Esophagus muscularis mucosa (tissue), 4 donors: Measurements from ENCODE around the gene KLC4. TPM values are rescaled to one million over a fixed set of nuclear protein-coding genes. Genes with fewer than 3 reads are reported as not detected.
A peak's percentile ranks its signal among the peaks of the same experiment; 100 is the strongest.

Experiments
- DNase-seq: peaks from one replicate; pipeline ENCODE4 v3.0.0-alpha.2; 2017; ENCODE audit errors: extremely low spot score
- H3K27ac ChIP-seq, 4 donors: fragments of 200-600 bp; sonication (generic); replicated peaks in 1 of 4; 1 replicate in 3 of 4; 2 replicates in 1 of 4; pipeline ENCODE4 v1.5.1; 2016 to 2019; ENCODE audit warnings: mild to moderate bottlenecking in 1 of 4
- H3K27me3 ChIP-seq, 4 donors: fragments of 200-600 bp; sonication (generic); one replicate each; pipeline versions ENCODE4 v1.5.1 to v1.6.0; 2016 to 2019
- H3K36me3 ChIP-seq, 4 donors: fragments of 200-600 bp; sonication (generic); one replicate each; pipeline ENCODE4 v1.5.1; 2016 to 2019
- H3K4me1 ChIP-seq, 4 donors: fragments of 200-600 bp; sonication (generic); one replicate each; pipeline ENCODE4 v1.5.1; 2016 to 2019
- H3K4me3 ChIP-seq, 4 donors: fragments of 200-600 bp; sonication (generic); 1 replicate in 2 of 4; 2 replicates in 2 of 4; pipeline ENCODE4 v1.5.1; 2016 to 2019; ENCODE audit warnings: mild to moderate bottlenecking in 4 of 4, moderate library complexity in 1 of 4
- H3K9me3 ChIP-seq, 4 donors: fragments of 200-600 bp; sonication (generic); 1 replicate in 3 of 4; 2 replicates in 1 of 4; pipeline ENCODE4 v1.5.1; 2016 to 2019
- EP300 ChIP-seq: sonication (generic); formaldehyde crosslinking; IDR thresholded peaks from one replicate; pipeline ENCODE4 v1.6.1; 2017; ENCODE audit warnings: antibody characterized with exemption
- POLR2A ChIP-seq: fragments of 450-650 bp; IDR thresholded peaks from one replicate; pipeline ENCODE4 v1.6.1; 2017; ENCODE audit warnings: antibody characterized with exemption, moderate library complexity, mild to moderate bottlenecking, low read depth
- POLR2AphosphoS5 ChIP-seq, 2 donors: sonication (generic); formaldehyde crosslinking; IDR thresholded peaks; one replicate each; pipeline ENCODE4 v1.6.1; 2017; ENCODE audit warnings: antibody characterized with exemption in 2 of 2
- WGBS: methylation state at CpG from one replicate; pipeline ENCODE4 v1.1.5; 2018; 5-methylcytosine and 5-hydroxymethylcytosine counted together
- intact Hi-C: fragments of 100-400 bp; cut with DNase I; formaldehyde crosslinking; loops from one replicate; pipeline ENCODE4 v1.15.1; 2023
- total RNA-seq, 4 donors: library from RNA; depleted of rRNA; stranded (reverse); fragments of >200 nt; gene quantifications; one replicate each; pipeline versions ENCODE4 v1.1.0 to v1.2.1, GENCODE V29; 2016
- TF ChIP-seq, protein P1 (sequence below), 3 experiments: fragments of 200-600 bp in 2 of 3; fragments of 450-650 bp in 1 of 3; sonication (generic) in 2 of 3; IDR thresholded peaks; one replicate each; pipeline ENCODE4 v1.5.1; 2017 to 2019; ENCODE audit warnings: antibody characterized with exemption in 3 of 3, mild to moderate bottlenecking in 2 of 3, moderate library complexity in 1 of 3

Gene KLC4
- total RNA-seq, 4 donors from 2014 or later, result 22.9 to 37.4 (median 27.4) TPM

DNA sequence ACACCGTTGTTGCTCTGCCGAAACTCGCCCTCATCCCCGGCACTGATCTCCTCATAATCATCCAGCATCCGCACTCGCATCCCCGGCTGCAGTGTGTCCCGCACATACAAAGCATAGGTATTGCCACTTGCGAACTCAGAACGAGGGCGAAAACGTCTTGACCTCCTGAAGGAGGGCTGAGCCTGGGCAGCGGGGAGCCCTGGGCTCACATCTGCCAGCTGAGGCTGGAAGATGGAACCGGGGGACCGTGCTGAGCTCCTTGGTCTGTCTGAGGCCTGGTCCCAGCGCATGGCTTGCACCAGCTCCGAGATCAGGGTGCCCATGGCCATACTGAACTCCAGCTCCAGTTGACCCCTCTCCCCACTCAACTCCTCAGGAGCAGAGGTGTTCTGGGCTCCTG lies 8.4 kb upstream of the KLC4 start:
- H3K27me3 ChIP-seq, result no peaks in the 10 kb centered on the region
- no peaks in the 10 kb centered on the region for H3K9me3 ChIP-seq
- TF ChIP-seq, protein P1, sequence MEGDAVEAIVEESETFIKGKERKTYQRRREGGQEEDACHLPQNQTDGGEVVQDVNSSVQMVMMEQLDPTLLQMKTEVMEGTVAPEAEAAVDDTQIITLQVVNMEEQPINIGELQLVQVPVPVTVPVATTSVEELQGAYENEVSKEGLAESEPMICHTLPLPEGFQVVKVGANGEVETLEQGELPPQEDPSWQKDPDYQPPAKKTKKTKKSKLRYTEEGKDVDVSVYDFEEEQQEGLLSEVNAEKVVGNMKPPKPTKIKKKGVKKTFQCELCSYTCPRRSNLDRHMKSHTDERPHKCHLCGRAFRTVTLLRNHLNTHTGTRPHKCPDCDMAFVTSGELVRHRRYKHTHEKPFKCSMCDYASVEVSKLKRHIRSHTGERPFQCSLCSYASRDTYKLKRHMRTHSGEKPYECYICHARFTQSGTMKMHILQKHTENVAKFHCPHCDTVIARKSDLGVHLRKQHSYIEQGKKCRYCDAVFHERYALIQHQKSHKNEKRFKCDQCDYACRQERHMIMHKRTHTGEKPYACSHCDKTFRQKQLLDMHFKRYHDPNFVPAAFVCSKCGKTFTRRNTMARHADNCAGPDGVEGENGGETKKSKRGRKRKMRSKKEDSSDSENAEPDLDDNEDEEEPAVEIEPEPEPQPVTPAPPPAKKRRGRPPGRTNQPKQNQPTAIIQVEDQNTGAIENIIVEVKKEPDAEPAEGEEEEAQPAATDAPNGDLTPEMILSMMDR (IDR thresholded peaks at IDR 0.05), result no peak
- no peak for TF ChIP-seq EP300
- no peak for TF ChIP-seq POLR2A
- TF ChIP-seq POLR2AphosphoS5 (IDR thresholded peaks at IDR 0.05), result no peak
- peaks cover 4 to 64% (median 56%) of the 10 kb centered on the region in 4 donors for H3K36me3 ChIP-seq
- H3K27ac ChIP-seq, result no peak overlapping the region
- 94% methylated on average over 16 of the region's 17 CpGs for WGBS
- no peak overlapping the region for H3K4me3 ChIP-seq
- no peak for DNase-seq
- H3K4me1 ChIP-seq, result peaks cover 10 to 33% (median 20%) of the 10 kb centered on the region in 4 donors
- intact Hi-C loops, result loop anchor here (5.0 kb wide), 1 partner anchor 34 kb away; no protein-coding TSS in a partner anchor

DNA sequence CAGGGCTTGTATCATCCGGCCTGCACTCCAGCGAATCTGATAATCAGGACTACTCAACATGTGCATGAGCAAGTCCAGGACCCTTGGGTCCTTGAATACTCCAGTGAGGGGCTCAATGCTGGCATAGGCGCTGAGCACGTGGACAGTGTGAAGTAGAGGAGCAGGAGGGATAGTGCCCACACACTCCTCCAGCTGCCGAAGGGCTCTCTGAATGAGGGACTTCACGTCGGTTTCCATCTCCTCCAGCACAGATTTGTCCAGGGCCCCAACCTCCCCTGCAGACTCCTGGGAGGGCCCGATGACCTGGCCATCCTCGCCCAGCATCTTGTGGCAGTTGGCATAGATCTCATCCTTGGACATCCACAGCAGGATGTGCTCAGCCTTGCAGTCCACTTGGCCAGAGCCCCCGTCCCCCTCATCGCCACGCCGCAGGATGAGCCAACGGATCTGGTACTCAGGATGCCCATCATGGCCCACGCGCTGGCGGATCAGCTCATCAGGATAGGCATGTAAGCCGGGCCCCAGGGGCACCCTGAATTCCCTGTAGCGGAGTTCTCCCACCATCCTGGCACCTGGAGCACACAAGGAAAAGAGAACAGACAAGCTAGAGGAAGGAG lies 7.1 kb upstream of the KLC4 start:
- peak overlapping the region; percentile 88 to 94 (median 92) for H3K27ac ChIP-seq
- DNase-seq, result no peak
- WGBS, result 88% methylated on average over 9 of the region's 19 CpGs
- H3K4me1 ChIP-seq, result peaks cover 10 to 37% (median 20%) of the 10 kb centered on the region in 4 donors
- H3K9me3 ChIP-seq, result no peaks in the 10 kb centered on the region
- H3K4me3 ChIP-seq, result no peak overlapping the region
- intact Hi-C loops, result loop anchor here (5.0 kb wide), 1 partner anchor 35 kb away; no protein-coding TSS in a partner anchor
- H3K27me3 ChIP-seq, result no peaks in the 10 kb centered on the region
- H3K36me3 ChIP-seq, result peaks cover 4 to 64% (median 55%) of the 10 kb centered on the region in 4 donors
- TF ChIP-seq POLR2AphosphoS5 (IDR thresholded peaks at IDR 0.05), result no peak
- TF ChIP-seq EP300, result no peak

DNA sequence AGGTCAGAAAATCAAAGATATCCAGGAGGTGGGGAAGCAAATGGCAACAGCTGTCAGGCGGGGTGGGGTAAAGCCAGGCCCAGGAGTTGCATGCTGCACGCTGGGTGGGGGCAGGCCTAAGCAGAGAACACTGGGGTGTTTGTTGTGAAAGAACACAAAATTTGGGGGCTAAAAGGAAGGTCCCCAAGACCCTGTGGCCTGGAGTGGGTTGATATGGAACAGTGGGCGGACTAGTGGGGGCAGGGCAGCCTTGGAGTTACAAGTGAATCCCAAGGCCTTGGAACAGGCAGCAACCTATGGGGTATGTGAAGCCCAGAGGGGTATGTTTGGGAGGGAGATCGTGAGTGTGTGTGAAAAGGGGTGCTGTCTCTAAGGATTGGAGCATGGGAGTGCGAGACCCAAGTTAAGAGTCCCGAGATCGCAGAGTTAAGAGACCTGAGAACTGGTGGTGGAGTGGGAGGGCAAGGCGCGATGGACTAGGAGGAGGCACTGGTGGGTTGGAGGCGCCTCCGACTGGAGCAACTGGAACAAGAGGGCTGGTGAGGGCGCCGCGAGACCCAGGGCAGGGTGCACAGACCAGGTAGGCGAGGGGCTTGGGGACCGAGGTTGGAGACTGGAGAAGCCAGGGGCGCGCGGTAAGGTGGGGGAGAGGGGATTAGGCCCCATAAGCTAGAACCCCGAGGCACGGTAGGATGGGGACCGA lies 6.4 kb upstream of the KLC4 start:
- intact Hi-C loops, result loop anchor here (5.0 kb wide), 1 partner anchor 36 kb away; no protein-coding TSS in a partner anchor
- TF ChIP-seq POLR2A (no peak), EP300 (no peak), POLR2AphosphoS5 (IDR thresholded peaks at IDR 0.05) (no peak)
- TF ChIP-seq, protein P1 (IDR thresholded peaks at IDR 0.05), result no peak
- Histone ChIP-seq H3K27me3 (no peaks in the 10 kb centered on the region), H3K9me3 (no peaks in the 10 kb centered on the region), H3K4me1 (peaks cover 12 to 44% (median 25%) of the 10 kb centered on the region in 4 donors), H3K27ac (peak overlapping the region; percentile 88 to 94 (median 92)), H3K4me3 (peak overlapping the region; percentile 70 to 75 (median 74)), H3K36me3 (peaks cover 4 to 64% (median 53%) of the 10 kb centered on the region in 4 donors)
- 29% methylated on average over 22 of the region's 22 CpGs for WGBS
- no peak for DNase-seq

DNA sequence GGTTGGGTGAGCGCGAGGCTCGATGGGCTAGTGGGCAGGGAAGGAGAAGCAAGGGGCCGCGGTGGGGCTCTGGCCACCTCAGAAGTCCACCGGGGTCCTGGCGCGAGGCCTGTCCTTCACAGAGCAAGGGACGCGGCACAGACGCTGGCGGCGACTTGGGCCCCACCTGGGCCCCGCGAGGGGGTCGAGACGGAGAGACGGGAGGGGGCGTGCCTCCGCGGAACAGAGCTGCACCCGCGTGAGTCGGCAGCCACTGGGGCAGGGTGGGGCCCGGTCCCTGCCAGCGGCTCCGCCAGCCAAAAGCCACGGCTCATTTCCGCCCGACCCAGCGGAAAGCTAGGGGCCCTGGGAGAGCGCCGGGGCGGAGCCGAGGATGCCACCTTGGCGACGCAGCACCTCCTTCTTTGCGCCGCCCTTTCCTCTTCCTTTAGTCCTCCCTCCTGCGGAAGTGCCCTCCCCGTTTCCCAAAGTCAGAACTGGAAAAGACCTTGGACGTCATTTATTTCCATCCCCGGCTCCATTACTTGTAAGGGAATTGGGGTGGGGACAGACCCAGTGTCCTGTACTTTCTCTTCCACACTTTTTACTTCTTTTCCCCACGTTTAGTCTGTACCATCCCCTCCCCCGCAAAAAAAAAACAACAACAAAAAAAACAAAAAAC lies 5.8 kb upstream of the KLC4 start, which contains the start of gene CUL7:
CUL7 (minus strand) TSS at position 307 of the 661 bp plus-strand sequence. CDS start 1,063 bp downstream, outside the sequence.
- DNase-seq, result peak; percentile 96
- Histone ChIP-seq H3K27ac (peak within 1 kb of the TSS; percentile 88 to 94 (median 92)), H3K36me3 (peaks cover 4 to 59% (median 48%) of the 10 kb centered on the region in 4 donors), H3K4me1 (peaks cover 19 to 51% (median 32%) of the 10 kb centered on the region in 4 donors), H3K4me3 (peak within 1 kb of the TSS; percentile 70 to 75 (median 74)), H3K27me3 (no peaks in the 10 kb centered on the region), H3K9me3 (no peaks in the 10 kb centered on the region)
- intact Hi-C loops, result loop anchor here (5.0 kb wide), 1 partner anchor 36 kb away; no protein-coding TSS in a partner anchor
- TF ChIP-seq POLR2A (peak; percentile 18), POLR2AphosphoS5 (IDR thresholded peaks at IDR 0.05) (peak; percentile 87 to 92), EP300 (no peak)
- TF ChIP-seq, protein P1 (IDR thresholded peaks at IDR 0.05), result peak in 1 of 3 experiments; percentile 6
- WGBS, result 5% methylated on average over 18 of the region's 45 CpGs
